OCI-LY1 (cell line): ENCODE data around the gene KIRREL3.

ENCODE experiments used
- H2AFZ ChIP-seq: fragments of 200-600 bp; sonication (generic), shearing (Covaris generic); 2 replicates; pipeline ENCODE4 v1.6.0; 2014; ENCODE audit warnings: antibody characterized with exemption, mild to moderate bottlenecking, low read length
- H3F3A ChIP-seq: fragments of 200-600 bp; sonication (generic), shearing (Covaris generic); 2 replicates; pipeline ENCODE4 v1.6.0; 2014; ENCODE audit warnings: mild to moderate bottlenecking, antibody characterized with exemption, low read length, moderate library complexity; ENCODE audit not compliant: insufficient read depth
- H3K27ac ChIP-seq: fragments of 200-600 bp; sonication (generic); 2 replicates; pipeline ENCODE4 v1.5.1; 2014; ENCODE audit warnings: low read length, mixed run types, mild to moderate bottlenecking, low read depth; ENCODE audit not compliant: poor library complexity, severe bottlenecking
- H3K27me3 ChIP-seq: fragments of 200-600 bp; sonication (generic); 2 replicates; pipeline ENCODE4 v1.6.0; 2014; ENCODE audit warnings: antibody characterized with exemption, mild to moderate bottlenecking, low read length, moderate library complexity; ENCODE audit not compliant: insufficient read depth
- H3K36me3 ChIP-seq: fragments of 200-600 bp; sonication (generic); 2 replicates; pipeline ENCODE4 v1.6.1; 2014; ENCODE audit warnings: mild to moderate bottlenecking, antibody characterized with exemption, low read length, moderate library complexity, mixed read lengths; ENCODE audit not compliant: insufficient read depth
- H3K4me1 ChIP-seq: fragments of 200-600 bp; sonication (generic); 2 replicates; pipeline ENCODE4 v1.5.1; 2014; ENCODE audit warnings: mild to moderate bottlenecking, low read length, moderate library complexity; ENCODE audit not compliant: insufficient read depth, severe bottlenecking
- H3K4me2 ChIP-seq: fragments of 200-600 bp; sonication (generic), shearing (Covaris generic); 2 replicates; pipeline ENCODE4 v1.6.1; 2014; ENCODE audit warnings: low read length
- H3K4me3 ChIP-seq: fragments of 200-600 bp; sonication (generic); 2 replicates; pipeline ENCODE4 v1.5.1; 2014; ENCODE audit warnings: low read length, low read depth, mild to moderate bottlenecking, mixed read lengths; ENCODE audit not compliant: poor library complexity, severe bottlenecking
- H3K79me2 ChIP-seq: fragments of 200-600 bp; shearing (Covaris generic); 2 replicates; pipeline ENCODE4 v1.6.1; 2016; ENCODE audit warnings: mixed run types, low read length, mixed read lengths; ENCODE audit not compliant: insufficient read depth
- H3K9ac ChIP-seq: fragments of 200-600 bp; sonication (generic), shearing (Covaris generic); 2 replicates; pipeline ENCODE4 v1.6.1; 2014; ENCODE audit warnings: mild to moderate bottlenecking, low read length, mixed read lengths
- H3K9me2 ChIP-seq: fragments of 200-600 bp; sonication (generic), shearing (Covaris generic); 2 replicates; pipeline ENCODE4 v1.6.1; 2014; ENCODE audit warnings: low read depth, mild to moderate bottlenecking, low read length, mixed read lengths
- H3K9me3 ChIP-seq: fragments of 200-600 bp; shearing (Covaris generic); 2 replicates; pipeline ENCODE4 v1.6.1; 2014; ENCODE audit warnings: low read length, mixed read lengths
- H4K20me1 ChIP-seq: fragments of 200-600 bp; sonication (generic), shearing (Covaris generic); 2 replicates; pipeline ENCODE4 v1.6.0; 2016; ENCODE audit warnings: mild to moderate bottlenecking, low read length; ENCODE audit not compliant: insufficient read depth
- CTCF ChIP-seq: fragments of 200-600 bp; sonication (generic), shearing (Covaris generic); IDR thresholded peaks from 2 replicates; pipeline ENCODE4 v1.5.1; 2017; ENCODE audit warnings: mild to moderate bottlenecking, antibody characterized with exemption, low read length, moderate library complexity, mixed read lengths
- EZH2 ChIP-seq: fragments of 200-600 bp; sonication (generic), shearing (Covaris generic); IDR thresholded peaks from 2 replicates; pipeline ENCODE4 v1.8.0; 2017; ENCODE audit warnings: borderline replicate concordance, mixed run types, mild to moderate bottlenecking, antibody characterized with exemption, low read length, moderate library complexity, mixed read lengths

The KIRREL3 gene

GRCh38 chr11:126808836-126809235, 191.7 kb downstream of the KIRREL3 start:
- H3K27me3 ChIP-seq, result no peaks in the 10 kb centered on the region
- H4K20me1 ChIP-seq, result no peaks in the 10 kb centered on the region
- H3K79me2 ChIP-seq, result no peaks in the 10 kb centered on the region
- H3K4me2 ChIP-seq, result no peak overlapping the region
- no peaks in the 10 kb centered on the region for H3K9me2 ChIP-seq
- H3K9ac ChIP-seq, result no peak overlapping the region
- H3K4me1 ChIP-seq, result no peaks in the 10 kb centered on the region
- H3F3A ChIP-seq, result no peaks in the 10 kb centered on the region
- H3K27ac ChIP-seq, result no peak overlapping the region
- H3K9me3 ChIP-seq, result no peaks in the 10 kb centered on the region
- no peak for TF ChIP-seq CTCF
- TF ChIP-seq EZH2, result no peak
- no peak overlapping the region for H2AFZ ChIP-seq
- H3K36me3 ChIP-seq, result no peaks in the 10 kb centered on the region
- no peak overlapping the region for H3K4me3 ChIP-seq

- H2AFZ ChIP-seq, result no peak overlapping the region
- no peak overlapping the region for H3K9ac ChIP-seq
- no peak for TF ChIP-seq CTCF
- TF ChIP-seq EZH2, result no peak
- H3K27ac ChIP-seq, result no peak overlapping the region
- no peak overlapping the region for H3K4me2 ChIP-seq
- no peaks in the 10 kb centered on the region for H4K20me1 ChIP-seq
- H3K9me2 ChIP-seq, result no peaks in the 10 kb centered on the region
- no peaks in the 10 kb centered on the region for H3K4me1 ChIP-seq
- H3F3A ChIP-seq, result no peaks in the 10 kb centered on the region
- no peaks in the 10 kb centered on the region for H3K9me3 ChIP-seq
- H3K36me3 ChIP-seq, result no peaks in the 10 kb centered on the region
- H3K27me3 ChIP-seq, result no peaks in the 10 kb centered on the region
- H3K79me2 ChIP-seq, result no peaks in the 10 kb centered on the region
- H3K4me3 ChIP-seq, result no peak overlapping the region
These were observed 192.3 kb downstream of the KIRREL3 start for GRCh38 chr11:126808296-126808695.

- no peaks in the 10 kb centered on the region for H4K20me1 ChIP-seq
- H2AFZ ChIP-seq, result no peak overlapping the region
- no peaks in the 10 kb centered on the region for H3K9me3 ChIP-seq
- H3K9ac ChIP-seq, result no peak overlapping the region
- no peaks in the 10 kb centered on the region for H3F3A ChIP-seq
- no peak overlapping the region for H3K27ac ChIP-seq
- H3K79me2 ChIP-seq, result no peaks in the 10 kb centered on the region
- no peak overlapping the region for H3K4me3 ChIP-seq
- H3K9me2 ChIP-seq, result no peaks in the 10 kb centered on the region
- no peaks in the 10 kb centered on the region for H3K36me3 ChIP-seq
- no peaks in the 10 kb centered on the region for H3K4me1 ChIP-seq
- TF ChIP-seq CTCF (no peak), EZH2 (no peak)
- H3K4me2 ChIP-seq, result no peak overlapping the region
- H3K27me3 ChIP-seq, result no peaks in the 10 kb centered on the region
These were observed 194.7 kb downstream of the KIRREL3 start for GRCh38 chr11:126805870-126806269.
